IMR-90 (cell line): ENCODE measurements around the gene GPSM1. TPM values are rescaled to one million over a fixed set of nuclear protein-coding genes. Genes with fewer than 3 reads are reported as not detected.

Experiments
- ATAC-seq: fragments of 200-7000 bp; cut with Tn5 transposase; 2 replicates; pipeline ENCODE4 v1.9.1; 2020; ENCODE audit warnings: low read depth, mild to moderate bottlenecking, moderate library complexity
- BruUV-seq: library from RNA; stranded (reverse); fragments of 400-500 nt; replicated peaks from 2 replicates; lab custom pipeline; 2021; lab: Mats Ljungman, UMichigan
- CTCF ChIA-PET: fragments of 300-600 bp; formaldehyde crosslinking; extraction: SDS; loops from one replicate; lab custom pipeline; 2021; ENCODE audit warnings: antibody characterized with exemption; lab: Yijun Ruan, JAX
- POLR2A ChIA-PET: fragments of 300-600 bp; sonication (Branson Sonifier 250); formaldehyde crosslinking; loops from one replicate; lab custom pipeline; 2022; ENCODE audit warnings: antibody characterized with exemption; ENCODE audit not compliant: unreplicated experiment; lab: Charles Lee
- DNase-seq: peaks from one replicate; pipeline ENCODE4 v3.0.0; 2013
- H2AFZ ChIP-seq: replicated peaks from 2 replicates; pipeline ENCODE3; 2013; ENCODE audit warnings: low read length, mild to moderate bottlenecking; ENCODE audit not compliant: poor library complexity
- H2AK5ac ChIP-seq: 2 replicates; pipeline ENCODE4 v1.6.1; 2013; ENCODE audit warnings: low read depth, low read length, inconsistent platforms
- H2AK9ac ChIP-seq: replicated peaks from 2 replicates; pipeline ENCODE3; 2013; ENCODE audit warnings: mild to moderate bottlenecking, low read depth, low read length, moderate library complexity; ENCODE audit not compliant: poor library complexity
- H2BK120ac ChIP-seq: 2 replicates; pipeline ENCODE4 v1.6.1; 2013; ENCODE audit warnings: low read depth, low read length, inconsistent platforms
- H2BK15ac ChIP-seq: 3 replicates; pipeline ENCODE4 v1.6.1; 2013; ENCODE audit warnings: low read depth, low read length, inconsistent platforms
- H2BK20ac ChIP-seq: 2 replicates; pipeline ENCODE4 v1.6.1; 2013; ENCODE audit warnings: low read depth, mild to moderate bottlenecking, inconsistent platforms, low read length, moderate library complexity
- H2BK5ac ChIP-seq: 2 replicates; pipeline ENCODE4 v1.6.1; 2013; ENCODE audit warnings: mild to moderate bottlenecking, low read depth, low read length, inconsistent platforms; ENCODE audit not compliant: poor library complexity, severe bottlenecking
- H3K14ac ChIP-seq: replicated peaks from 2 replicates; pipeline ENCODE4 v1.6.1; 2013; ENCODE audit warnings: low read depth, low read length, inconsistent platforms
- H3K18ac ChIP-seq: 2 replicates; pipeline ENCODE4 v1.6.1; 2013; ENCODE audit warnings: low read depth, low read length, control low read depth
- H3K23ac ChIP-seq: 2 replicates; pipeline ENCODE4 v1.6.1; 2013; ENCODE audit warnings: low read depth, low read length, inconsistent platforms
- H3K27ac ChIP-seq: 2 replicates; pipeline ENCODE4 v1.5.1; 2013; ENCODE audit warnings: mild to moderate bottlenecking, control low read depth, low read length; ENCODE audit not compliant: insufficient read depth
- H3K27me3 ChIP-seq: 2 replicates; pipeline ENCODE4 v1.6.1; 2013; ENCODE audit warnings: low read length; ENCODE audit not compliant: control insufficient read depth, insufficient read depth
- H3K36me3 ChIP-seq: 2 replicates; pipeline ENCODE4 v1.6.1; 2013; ENCODE audit warnings: low read length, mixed read lengths; ENCODE audit not compliant: control insufficient read depth, insufficient read depth
- H3K4ac ChIP-seq: 2 replicates; pipeline ENCODE4 v1.6.1; 2013; ENCODE audit warnings: low read depth, low read length, inconsistent platforms
- H3K4me1 ChIP-seq: 2 replicates; pipeline ENCODE4 v1.6.1; 2013; ENCODE audit warnings: low read length, mixed read lengths; ENCODE audit not compliant: control insufficient read depth, insufficient read depth
- H3K4me2 ChIP-seq: 2 replicates; pipeline ENCODE4 v1.6.1; 2013; ENCODE audit warnings: low read depth, mild to moderate bottlenecking, control low read depth, low read length, moderate library complexity
- H3K4me3 ChIP-seq: 2 replicates; pipeline ENCODE4 v1.5.1; 2013; ENCODE audit warnings: low read depth, mild to moderate bottlenecking, control low read depth, low read length, moderate library complexity; ENCODE audit not compliant: insufficient read depth
- H3K56ac ChIP-seq: 2 replicates; pipeline ENCODE4 v1.6.1; 2013; ENCODE audit warnings: low read length, inconsistent platforms; ENCODE audit not compliant: insufficient read depth; ENCODE audit errors: extremely low read depth
- H3K79me1 ChIP-seq, 2 experiments: 2 replicates each; pipeline ENCODE4 v1.6.1; 2013; ENCODE audit warnings: low read length in 2 of 2, inconsistent platforms in 1 of 2, low read depth in 1 of 2
- H3K9ac ChIP-seq: 2 replicates; pipeline ENCODE4 v1.6.1; 2013; ENCODE audit warnings: low read depth, low read length, control low read depth
- H3K9me1 ChIP-seq: 2 replicates; pipeline ENCODE4 v1.6.1; 2013; ENCODE audit warnings: low read length, inconsistent platforms; ENCODE audit not compliant: insufficient read depth
- H3K9me3 ChIP-seq: 2 replicates; pipeline ENCODE4 v1.6.1; 2013; ENCODE audit warnings: low read length; ENCODE audit not compliant: control insufficient read depth, insufficient read depth
- H4K20me1 ChIP-seq: 2 replicates; pipeline ENCODE4 v1.6.1; 2013; ENCODE audit warnings: low read length, inconsistent platforms; ENCODE audit not compliant: insufficient read depth
- H4K5ac ChIP-seq: 2 replicates; pipeline ENCODE4 v1.6.1; 2013; ENCODE audit warnings: mild to moderate bottlenecking, low read depth, low read length, control low read depth
- H4K8ac ChIP-seq, 2 experiments: 2 replicates each; pipeline ENCODE4 v1.6.1; 2013; ENCODE audit warnings: low read depth in 2 of 2, low read length in 2 of 2, control low read depth in 1 of 2, inconsistent platforms in 1 of 2
- H4K91ac ChIP-seq: 2 replicates; pipeline ENCODE4 v1.6.1; 2013; ENCODE audit warnings: low read depth, low read length, inconsistent platforms; ENCODE audit not compliant: insufficient read depth
- BHLHE40 ChIP-seq: fragments of 150-350 bp; IDR thresholded peaks from 2 replicates; pipeline ENCODE4 v1.6.1; 2016; ENCODE audit warnings: mild to moderate bottlenecking, low read depth, low read length
- CHD1 ChIP-seq: IDR thresholded peaks from 2 replicates; pipeline ENCODE4 v1.6.1; 2012; ENCODE audit warnings: low read depth, low read length, improper control_type of control experiment
- FOS ChIP-seq: fragments of 150-350 bp; IDR thresholded peaks from 2 replicates; pipeline ENCODE4 v1.6.1; 2016; ENCODE audit warnings: low read depth, low read length
- MAFK ChIP-seq: IDR thresholded peaks from 2 replicates; pipeline ENCODE4 v1.6.1; 2012; ENCODE audit warnings: low read depth, low read length, improper control_type of control experiment
- MAZ ChIP-seq: IDR thresholded peaks from 2 replicates; pipeline ENCODE4 v1.6.1; 2012; ENCODE audit warnings: low read depth, mild to moderate bottlenecking, low read length, improper control_type of control experiment, moderate library complexity, borderline replicate concordance
- MXI1 ChIP-seq: IDR thresholded peaks from 2 replicates; pipeline ENCODE4 v1.6.1; 2012; ENCODE audit warnings: low read depth, mild to moderate bottlenecking, low read length, moderate library complexity, borderline replicate concordance
- RFX5 ChIP-seq: IDR thresholded peaks from 2 replicates; pipeline ENCODE4 v1.8.0; 2012; ENCODE audit warnings: low read depth, mild to moderate bottlenecking, low read length, moderate library complexity
- SMC3 ChIP-seq: fragments of 150-350 bp; IDR thresholded peaks from 2 replicates; pipeline ENCODE4 v1.6.1; 2016; ENCODE audit warnings: low read depth, mild to moderate bottlenecking, antibody characterized with exemption, low read length, moderate library complexity
- WGBS, 2 experiments: methylation state at CpG; one replicate each; pipeline versions ENCODE4 v1.1.5 to v1.1.7; 2013; ENCODE audit warnings: missing lambda C conversion rate in 2 of 2; ENCODE audit not compliant: insufficient read length in 1 of 2; ENCODE audit errors: extremely low coverage in 2 of 2; 5-methylcytosine and 5-hydroxymethylcytosine counted together
- dilution Hi-C: fragments of 300-500 bp; cut with HindIII; formaldehyde crosslinking; loops from one replicate; pipeline ENCODE4 v1.14.3; 2018; ENCODE audit warnings: low sequenced_read_pairs; ENCODE audit not compliant: unreplicated experiment
- in situ Hi-C: fragments of 300-500 bp; cut with MboI; formaldehyde crosslinking; loops from 3 replicates; pipeline ENCODE4 v1.14.3; 2019; ENCODE audit warnings: low sequenced_read_pairs, inconsistent platforms, mixed read lengths
- intact Hi-C: fragments of 100-400 bp; cut with micrococcal nuclease; formaldehyde crosslinking; loops from 2 replicates; pipeline ENCODE4 v1.10.0; 2022
- polyA plus RNA-seq, 3 experiments: library from polyadenylated mRNA; depleted of rRNA; stranded (reverse); fragments of >200 nt; gene quantifications; 2 replicates each; pipeline ENCODE4 v1.2.3, GENCODE V29; 2012; ENCODE audit warnings: low replicate concordance in 1 of 3
- total RNA-seq: library from RNA; depleted of rRNA; stranded (reverse); fragments of >200 nt; gene quantifications from 2 replicates; pipeline ENCODE4 v1.2.3, GENCODE V29; 2012
- TF ChIP-seq, protein P1 (sequence below): conservative IDR thresholded peaks from 2 replicates; pipeline ENCODE4 v1.5.1; 2012; ENCODE audit warnings: mild to moderate bottlenecking, low read depth, low read length, improper control_type of control experiment
- TF ChIP-seq, protein P2 (sequence below): fragments of 150-350 bp; IDR thresholded peaks from 2 replicates; pipeline ENCODE4 v1.6.1; 2017; ENCODE audit warnings: mild to moderate bottlenecking, antibody characterized with exemption, low read length, low read depth
- TF ChIP-seq, protein P3 (sequence below): fragments of 150-350 bp; IDR thresholded peaks from 2 replicates; pipeline ENCODE4 v1.6.1; 2016; ENCODE audit warnings: low read depth, mild to moderate bottlenecking, low read length, moderate library complexity, borderline replicate concordance

GPSM1 gene
- total and polyA plus RNA-seq, 2 of the 4 experiments (the other 2 are of a cell fraction), result 28.7 to 71.2 TPM

DNA sequence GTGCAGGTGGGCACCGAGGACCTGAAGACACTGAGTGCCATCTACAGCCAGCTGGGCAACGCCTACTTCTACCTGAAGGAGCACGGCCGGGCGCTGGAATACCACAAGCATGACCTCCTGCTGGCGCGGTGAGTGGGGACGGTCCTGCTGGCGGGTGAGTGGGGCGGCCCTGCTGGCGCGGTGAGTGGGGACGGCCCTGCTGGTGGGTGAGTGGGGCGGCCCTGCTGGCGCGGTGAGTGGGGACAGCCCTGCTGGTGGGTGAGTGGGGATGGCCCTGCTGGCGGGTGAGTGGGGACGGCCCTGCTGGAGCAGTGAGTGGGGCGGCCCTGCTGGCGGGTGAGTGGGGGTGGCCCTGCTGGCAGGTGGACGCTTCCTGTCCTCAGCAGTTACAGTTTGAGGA lies 7.2 kb downstream of the GPSM1 start:
- 96% methylated on average over 19 of the region's 21 CpGs; no CpG with 5 or more reads in 1 of the 2 experiments for WGBS, 2 experiments
- Histone ChIP-seq H2AFZ (no peak overlapping the region), H2BK15ac (no peak overlapping the region), H3K4me1 (peaks cover 23% of the 10 kb centered on the region), H3K27me3 (no peaks in the 10 kb centered on the region), H3K9ac (no peak overlapping the region), H3K4me2 (no peak overlapping the region), H3K36me3 (peaks cover 70% of the 10 kb centered on the region), H4K20me1 (peaks cover 90% of the 10 kb centered on the region), H4K5ac (no peak overlapping the region), H2BK5ac (no peak overlapping the region), H3K4ac (no peak overlapping the region), H2BK120ac (no peak overlapping the region), H4K8ac (no peak overlapping the region), H3K9me1 (peaks cover 6% of the 10 kb centered on the region; the same call in 1 of the 2 replicates), H3K14ac (no peak overlapping the region), H3K56ac (no peak overlapping the region), H3K9me3 (no peaks in the 10 kb centered on the region), H2AK9ac (no peak overlapping the region), H2BK20ac (no peak overlapping the region), H3K27ac (no peak overlapping the region), H4K91ac (no peak overlapping the region), H3K18ac (no peak overlapping the region), H3K79me1 (peaks cover 4 to 83% of the 10 kb centered on the region in 2 experiments), H3K4me3 (no peak overlapping the region), H2AK5ac (no peak overlapping the region), H3K23ac (no peak overlapping the region)
- in situ Hi-C loops, result no loop called here
- ChIA-PET POLR2A (no interaction called here), CTCF (no interaction called here)
- no TSS peak for BruUV-seq
- ATAC-seq (no peak), DNase-seq (no peak)
- TF ChIP-seq MAZ, result no peak
- TF ChIP-seq CHD1, result no peak
- no peak for TF ChIP-seq SMC3
- no peak for TF ChIP-seq MXI1
- TF ChIP-seq, protein P1, sequence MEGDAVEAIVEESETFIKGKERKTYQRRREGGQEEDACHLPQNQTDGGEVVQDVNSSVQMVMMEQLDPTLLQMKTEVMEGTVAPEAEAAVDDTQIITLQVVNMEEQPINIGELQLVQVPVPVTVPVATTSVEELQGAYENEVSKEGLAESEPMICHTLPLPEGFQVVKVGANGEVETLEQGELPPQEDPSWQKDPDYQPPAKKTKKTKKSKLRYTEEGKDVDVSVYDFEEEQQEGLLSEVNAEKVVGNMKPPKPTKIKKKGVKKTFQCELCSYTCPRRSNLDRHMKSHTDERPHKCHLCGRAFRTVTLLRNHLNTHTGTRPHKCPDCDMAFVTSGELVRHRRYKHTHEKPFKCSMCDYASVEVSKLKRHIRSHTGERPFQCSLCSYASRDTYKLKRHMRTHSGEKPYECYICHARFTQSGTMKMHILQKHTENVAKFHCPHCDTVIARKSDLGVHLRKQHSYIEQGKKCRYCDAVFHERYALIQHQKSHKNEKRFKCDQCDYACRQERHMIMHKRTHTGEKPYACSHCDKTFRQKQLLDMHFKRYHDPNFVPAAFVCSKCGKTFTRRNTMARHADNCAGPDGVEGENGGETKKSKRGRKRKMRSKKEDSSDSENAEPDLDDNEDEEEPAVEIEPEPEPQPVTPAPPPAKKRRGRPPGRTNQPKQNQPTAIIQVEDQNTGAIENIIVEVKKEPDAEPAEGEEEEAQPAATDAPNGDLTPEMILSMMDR, result no peak
- TF ChIP-seq, protein P2, sequence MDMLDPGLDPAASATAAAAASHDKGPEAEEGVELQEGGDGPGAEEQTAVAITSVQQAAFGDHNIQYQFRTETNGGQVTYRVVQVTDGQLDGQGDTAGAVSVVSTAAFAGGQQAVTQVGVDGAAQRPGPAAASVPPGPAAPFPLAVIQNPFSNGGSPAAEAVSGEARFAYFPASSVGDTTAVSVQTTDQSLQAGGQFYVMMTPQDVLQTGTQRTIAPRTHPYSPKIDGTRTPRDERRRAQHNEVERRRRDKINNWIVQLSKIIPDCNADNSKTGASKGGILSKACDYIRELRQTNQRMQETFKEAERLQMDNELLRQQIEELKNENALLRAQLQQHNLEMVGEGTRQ, result no peak
- TF ChIP-seq, protein P3, sequence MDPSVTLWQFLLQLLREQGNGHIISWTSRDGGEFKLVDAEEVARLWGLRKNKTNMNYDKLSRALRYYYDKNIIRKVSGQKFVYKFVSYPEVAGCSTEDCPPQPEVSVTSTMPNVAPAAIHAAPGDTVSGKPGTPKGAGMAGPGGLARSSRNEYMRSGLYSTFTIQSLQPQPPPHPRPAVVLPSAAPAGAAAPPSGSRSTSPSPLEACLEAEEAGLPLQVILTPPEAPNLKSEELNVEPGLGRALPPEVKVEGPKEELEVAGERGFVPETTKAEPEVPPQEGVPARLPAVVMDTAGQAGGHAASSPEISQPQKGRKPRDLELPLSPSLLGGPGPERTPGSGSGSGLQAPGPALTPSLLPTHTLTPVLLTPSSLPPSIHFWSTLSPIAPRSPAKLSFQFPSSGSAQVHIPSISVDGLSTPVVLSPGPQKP, result no peak
- TF ChIP-seq RFX5, result no peak
- TF ChIP-seq BHLHE40, result no peak
- TF ChIP-seq MAFK, result no peak
- no peak for TF ChIP-seq FOS
- dilution Hi-C loops, result no loop called here
- intact Hi-C loops, result no loop called here
